Liver (tissue), 9 donors: ENCODE measurements around the gene SHQ1. TPM values are rescaled to one million over a fixed set of nuclear protein-coding genes. Genes with fewer than 3 reads are reported as not detected.
"Not testable (repeated sequence)": the region's sequence is repeated elsewhere in the genome, so short reads cannot be mapped to it uniquely, and the experiment has no call there.

Source experiments
- DNase-seq: peaks from one replicate; pipeline ENCODE4 v3.0.0-alpha.2; 2017; ENCODE audit warnings: low spot score
- H3K27ac ChIP-seq, 2 donors: one replicate each; pipeline ENCODE4 v1.7.0; 2013; ENCODE audit warnings: inconsistent platforms in 2 of 2, low read length in 2 of 2, control low read depth in 1 of 2, low read depth in 1 of 2, mild to moderate bottlenecking in 1 of 2
- H3K27me3 ChIP-seq, 4 donors: one replicate each; pipeline versions ENCODE4 v1.6.1 to v1.7.0; 2013; ENCODE audit warnings: low read length in 3 of 4, inconsistent platforms in 1 of 4, mild to moderate bottlenecking in 1 of 4, moderate library complexity in 1 of 4; ENCODE audit not compliant: control insufficient read depth in 4 of 4, insufficient read depth in 4 of 4
- H3K36me3 ChIP-seq, 4 donors: one replicate each; pipeline versions ENCODE4 v1.6.1 to v1.7.0; 2013; ENCODE audit warnings: low read length in 3 of 4, mild to moderate bottlenecking in 3 of 4, low read depth in 1 of 4, moderate library complexity in 1 of 4; ENCODE audit not compliant: control insufficient read depth in 4 of 4, insufficient read depth in 3 of 4
- H3K4me1 ChIP-seq, 4 donors: one replicate each; pipeline versions ENCODE4 v1.6.1 to v1.7.0; 2013; ENCODE audit warnings: low read length in 3 of 4, mild to moderate bottlenecking in 3 of 4, moderate library complexity in 1 of 4; ENCODE audit not compliant: control insufficient read depth in 4 of 4, insufficient read depth in 4 of 4
- H3K4me3 ChIP-seq, 3 donors: one replicate each; pipeline versions ENCODE4 v1.6.1 to v1.7.0; 2013; ENCODE audit warnings: low read length in 3 of 3, control low read depth in 1 of 3, low read depth in 1 of 3, mild to moderate bottlenecking in 1 of 3
- H3K9ac ChIP-seq, 2 donors: one replicate each; pipeline ENCODE4 v1.7.0; 2013; ENCODE audit warnings: low read length in 2 of 2, mild to moderate bottlenecking in 2 of 2, moderate library complexity in 2 of 2, control low read depth in 1 of 2, low read depth in 1 of 2
- H3K9me3 ChIP-seq, 4 donors: one replicate each; pipeline versions ENCODE4 v1.6.1 to v1.7.0; 2013; ENCODE audit warnings: low read length in 3 of 4; ENCODE audit not compliant: control insufficient read depth in 4 of 4
- ATF3 ChIP-seq: IDR thresholded peaks from 2 replicates; pipeline ENCODE4 v1.6.1; 2016; ENCODE audit warnings: antibody characterized with exemption
- EGR1 ChIP-seq, 2 donors: IDR thresholded peaks; 2 replicates each; pipeline ENCODE4 v1.6.1; 2016 to 2018; ENCODE audit warnings: antibody characterized with exemption in 2 of 2, low read depth in 2 of 2
- FOXA1 ChIP-seq: IDR thresholded peaks from 2 replicates; pipeline ENCODE4 v1.6.1; 2016; ENCODE audit warnings: antibody characterized with exemption
- FOXA2 ChIP-seq: IDR thresholded peaks from 2 replicates; pipeline ENCODE4 v1.6.1; 2016; ENCODE audit warnings: antibody characterized with exemption
- GABPA ChIP-seq, 2 donors: IDR thresholded peaks in 1 of 2; conservative IDR thresholded peaks in 1 of 2; 2 replicates each; pipeline ENCODE4 v1.6.1; 2016; ENCODE audit warnings: antibody characterized with exemption in 2 of 2, mild to moderate bottlenecking in 1 of 2, moderate library complexity in 1 of 2
- HNF4A ChIP-seq, 2 donors: conservative IDR thresholded peaks; 2 replicates each; pipeline ENCODE4 v1.6.1; 2016; ENCODE audit warnings: antibody characterized with exemption in 2 of 2, mild to moderate bottlenecking in 2 of 2
- HNF4G ChIP-seq: IDR thresholded peaks from 2 replicates; pipeline ENCODE4 v1.6.1; 2016; ENCODE audit warnings: antibody characterized with exemption
- JUND ChIP-seq, 2 donors: IDR thresholded peaks; 2 replicates each; pipeline ENCODE4 v1.6.1; 2016; ENCODE audit warnings: antibody characterized with exemption in 2 of 2
- MAX ChIP-seq: IDR thresholded peaks from 2 replicates; pipeline ENCODE4 v1.6.1; 2016; ENCODE audit warnings: antibody characterized with exemption
- NR2F2 ChIP-seq: IDR thresholded peaks from 2 replicates; pipeline ENCODE4 v1.6.1; 2016; ENCODE audit warnings: antibody characterized with exemption
- RAD21 ChIP-seq, 2 donors: IDR thresholded peaks; 2 replicates each; pipeline ENCODE4 v1.6.1; 2016; ENCODE audit warnings: antibody characterized with exemption in 2 of 2, mild to moderate bottlenecking in 2 of 2
- REST ChIP-seq: IDR thresholded peaks from 2 replicates; pipeline ENCODE4 v1.6.1; 2016; ENCODE audit warnings: antibody characterized with exemption, mild to moderate bottlenecking
- RXRA ChIP-seq, 2 donors: IDR thresholded peaks; 2 replicates each; pipeline ENCODE4 v1.6.1; 2017 to 2018; ENCODE audit warnings: antibody characterized with exemption in 2 of 2, mild to moderate bottlenecking in 1 of 2
- SP1 ChIP-seq: IDR thresholded peaks from 2 replicates; pipeline ENCODE4 v1.6.1; 2018; ENCODE audit warnings: antibody characterized with exemption, mild to moderate bottlenecking
- TAF1 ChIP-seq: conservative IDR thresholded peaks from 2 replicates; pipeline ENCODE4 v1.6.1; 2016; ENCODE audit warnings: antibody characterized with exemption, mild to moderate bottlenecking
- YY1 ChIP-seq: IDR thresholded peaks from 2 replicates; pipeline ENCODE4 v1.6.1; 2016; ENCODE audit warnings: antibody characterized with exemption, mild to moderate bottlenecking
- ZBTB33 ChIP-seq: IDR thresholded peaks from 2 replicates; pipeline ENCODE4 v1.6.1; 2016; ENCODE audit warnings: antibody characterized with exemption
- whole genome bisulfite sequencing: extraction: QIAGEN DNeasy Blood & Tissue Kit; methylation state at CpG from one replicate; pipeline ENCODE4 v1.1.7; 2013; 5-methylcytosine and 5-hydroxymethylcytosine counted together
- polyA plus RNA-seq, 2 donors: library from polyadenylated mRNA; stranded (reverse) in 1 of 2; unstranded in 1 of 2; fragments of 200-250 nt in 1 of 2; fragments of >200 nt in 1 of 2; fragmentation: Nextera tagmentation in 1 of 2; extraction: Ambion mirVana in 1 of 2; gene quantifications; one replicate each; pipeline versions ENCODE4 v1.2.1 to v1.2.3, GENCODE V29; 2013 to 2015
- total RNA-seq, 2 donors: library from RNA; depleted of rRNA; stranded (reverse); fragments of >200 nt; gene quantifications; one replicate each; pipeline ENCODE4 v1.2.3, GENCODE V29; 2014
- donor health status: healthy.
- donor health status: healthy.
- donor health status: healthy.
- donor health status: healthy.
- donor health status: healthy.

SHQ1 gene
- total and polyA plus RNA-seq, 4 donors = 4.3 to 9.6 (median 6.1) TPM

- 92% methylated on average over 5 of the region's 6 CpGs for WGBS
- not testable (repeated sequence) for H3K4me3 ChIP-seq, H3K27ac ChIP-seq, H3K36me3 ChIP-seq, H3K27me3 ChIP-seq, DNase-seq, H3K9me3 ChIP-seq, H3K9ac ChIP-seq, H3K4me1 ChIP-seq
Measured at GRCh38 chr3:72732666-72733345, 115.4 kb downstream of the SHQ1 start.

GRCh38 chr3:72728958-72729467 is 119.2 kb downstream of the SHQ1 start:
- 68% methylated on average over 16 of the region's 16 CpGs for WGBS
- peak; percentile 30 for TF ChIP-seq REST
- TF ChIP-seq GABPA (IDR thresholded peaks at IDR 0.05 in 1 of 2, conservative IDR thresholded peaks at IDR 0.05 in 1 of 2) = no peak
- H3K27me3 ChIP-seq = no peaks in the 10 kb centered on the region
- H3K36me3 ChIP-seq = no peaks in the 10 kb centered on the region
- DNase-seq = no peak
- no peak overlapping the region for H3K4me3 ChIP-seq
- H3K9ac ChIP-seq = no peak overlapping the region
- H3K9me3 ChIP-seq = peaks cover 0 to 2% (median 0%) of the 10 kb centered on the region in 4 donors
- H3K27ac ChIP-seq = no peak overlapping the region
- no peaks in the 10 kb centered on the region for H3K4me1 ChIP-seq

- no peak overlapping the region for H3K4me3 ChIP-seq
- no peaks in the 10 kb centered on the region for H3K4me1 ChIP-seq
- 88% methylated on average over 6 of the region's 6 CpGs for WGBS
- TF ChIP-seq EGR1 (IDR thresholded peaks at IDR 0.05; ENCODE audit: low read depth in 2 of 2) = no peak
- TF ChIP-seq REST = no peak
- TF ChIP-seq HNF4G = no peak
- no peak for TF ChIP-seq YY1
- TF ChIP-seq GABPA (IDR thresholded peaks at IDR 0.05 in 1 of 2, conservative IDR thresholded peaks at IDR 0.05 in 1 of 2) = no peak
- no peak for TF ChIP-seq JUND (IDR thresholded peaks at IDR 0.05)
- TF ChIP-seq TAF1 = no peak
- no peak for TF ChIP-seq ATF3
- no peak for TF ChIP-seq NR2F2
- TF ChIP-seq FOXA2 = no peak
- TF ChIP-seq FOXA1 = no peak
- TF ChIP-seq HNF4A (conservative IDR thresholded peaks at IDR 0.05) = no peak
- TF ChIP-seq RXRA (IDR thresholded peaks at IDR 0.05) = no peak
- no peak for TF ChIP-seq SP1
- TF ChIP-seq RAD21 (IDR thresholded peaks at IDR 0.05) = no peak
- no peak for TF ChIP-seq MAX
- no peak for TF ChIP-seq ZBTB33
Measured at GRCh38 chr3:72728329-72728889, 119.8 kb downstream of the SHQ1 start.

More at GRCh38 chr3:72728329-72728889, 119.8 kb downstream of the SHQ1 start:
- H3K36me3 ChIP-seq = no peaks in the 10 kb centered on the region
- no peak overlapping the region for H3K27ac ChIP-seq
- H3K9me3 ChIP-seq = peaks cover 0 to 2% (median 0%) of the 10 kb centered on the region in 4 donors
- H3K9ac ChIP-seq = no peak overlapping the region
- no peaks in the 10 kb centered on the region for H3K27me3 ChIP-seq
- no peak for DNase-seq
